ENCODE measurements around the gene COL9A3.

The COL9A3 gene

DNA sequence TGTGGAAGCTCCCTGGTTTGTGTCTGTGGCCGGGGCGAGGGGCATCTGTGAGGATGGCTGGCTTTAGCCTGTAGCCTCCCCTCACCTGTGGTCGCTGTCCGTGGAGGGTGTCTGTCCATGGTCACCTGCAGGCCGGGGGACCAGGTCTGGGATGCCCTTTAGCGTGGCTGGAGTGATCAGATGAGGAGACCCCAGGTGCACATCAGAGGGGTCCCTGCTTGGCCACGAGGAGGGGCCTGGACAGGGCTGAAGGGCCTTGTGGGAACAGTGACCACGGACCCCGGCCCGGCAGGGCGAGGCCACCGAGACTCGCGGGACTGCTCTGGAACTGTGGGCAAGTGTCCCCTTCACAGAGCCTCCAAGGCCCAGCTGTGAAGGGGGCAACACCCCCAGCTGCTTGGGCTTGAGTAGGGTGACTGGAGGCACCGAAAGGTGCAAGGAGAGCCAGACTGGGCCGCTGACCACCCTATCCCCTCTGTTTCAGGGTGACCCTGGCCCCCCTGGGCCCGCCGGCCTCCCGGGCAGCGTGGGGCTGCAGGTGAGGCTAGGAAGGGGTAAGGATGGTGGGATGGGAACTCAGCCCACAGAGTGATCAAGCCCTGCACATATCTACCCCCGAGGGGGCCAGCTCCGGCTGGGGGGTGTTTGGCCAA lies 8.6 kb downstream of the COL9A3 start:
- no peaks in the 10 kb centered on the region for H3K9me3 ChIP-seq (ENCODE audit: severe bottlenecking)
- no peak for DNase-seq (ENCODE audit: low spot score)
- TF ChIP-seq, protein P1, sequence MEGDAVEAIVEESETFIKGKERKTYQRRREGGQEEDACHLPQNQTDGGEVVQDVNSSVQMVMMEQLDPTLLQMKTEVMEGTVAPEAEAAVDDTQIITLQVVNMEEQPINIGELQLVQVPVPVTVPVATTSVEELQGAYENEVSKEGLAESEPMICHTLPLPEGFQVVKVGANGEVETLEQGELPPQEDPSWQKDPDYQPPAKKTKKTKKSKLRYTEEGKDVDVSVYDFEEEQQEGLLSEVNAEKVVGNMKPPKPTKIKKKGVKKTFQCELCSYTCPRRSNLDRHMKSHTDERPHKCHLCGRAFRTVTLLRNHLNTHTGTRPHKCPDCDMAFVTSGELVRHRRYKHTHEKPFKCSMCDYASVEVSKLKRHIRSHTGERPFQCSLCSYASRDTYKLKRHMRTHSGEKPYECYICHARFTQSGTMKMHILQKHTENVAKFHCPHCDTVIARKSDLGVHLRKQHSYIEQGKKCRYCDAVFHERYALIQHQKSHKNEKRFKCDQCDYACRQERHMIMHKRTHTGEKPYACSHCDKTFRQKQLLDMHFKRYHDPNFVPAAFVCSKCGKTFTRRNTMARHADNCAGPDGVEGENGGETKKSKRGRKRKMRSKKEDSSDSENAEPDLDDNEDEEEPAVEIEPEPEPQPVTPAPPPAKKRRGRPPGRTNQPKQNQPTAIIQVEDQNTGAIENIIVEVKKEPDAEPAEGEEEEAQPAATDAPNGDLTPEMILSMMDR (IDR thresholded peaks at IDR 0.05; ENCODE audit: poor library complexity, severe bottlenecking) = no peak
- no peak overlapping the region for H3K27ac ChIP-seq (ENCODE audit: poor library complexity, severe bottlenecking)
- ATAC-seq (ENCODE audit: low read depth) = no peak
- no peaks in the 10 kb centered on the region for H3K4me1 ChIP-seq (ENCODE audit: insufficient read depth, poor library complexity, severe bottlenecking)
- no peaks in the 10 kb centered on the region for H3K36me3 ChIP-seq (ENCODE audit: low read depth)
- H3K4me3 ChIP-seq (ENCODE audit: severe bottlenecking) = no peak overlapping the region
- H3K27me3 ChIP-seq (ENCODE audit: insufficient read depth, poor library complexity, severe bottlenecking) = no peaks in the 10 kb centered on the region

DNA sequence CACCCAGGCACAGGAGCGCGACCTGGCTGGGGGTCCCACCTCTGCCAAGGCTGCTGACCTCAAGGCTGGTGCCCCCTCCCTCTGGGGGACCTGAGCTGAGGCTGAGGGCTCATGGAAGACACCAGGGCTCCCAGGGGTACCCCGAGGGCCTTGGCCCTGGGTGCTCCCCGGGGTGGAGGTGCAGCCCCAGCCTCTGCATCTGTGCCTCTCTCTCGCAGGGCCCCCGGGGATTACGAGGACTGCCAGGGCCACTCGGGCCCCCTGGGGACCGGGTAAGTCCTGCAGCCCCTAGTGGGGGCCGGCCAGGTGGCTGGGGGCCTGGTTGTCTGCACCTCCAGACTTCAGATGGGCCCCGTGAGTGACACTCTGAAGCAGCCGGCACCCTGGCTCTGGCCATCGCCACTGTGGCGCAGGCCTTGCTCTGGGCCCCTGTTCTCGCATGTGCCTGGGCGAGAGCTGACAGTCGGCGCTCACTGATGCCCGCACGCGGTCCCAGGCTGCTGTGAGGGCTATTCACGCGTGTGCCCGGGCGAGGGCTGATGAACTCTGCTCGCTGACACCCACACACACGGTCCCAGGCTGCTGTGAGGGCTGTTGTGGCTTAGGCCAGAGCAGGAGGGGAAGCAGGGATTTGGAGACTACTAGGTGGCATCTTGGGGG lies 9.3 kb downstream of the COL9A3 start:
- Histone ChIP-seq H3K4me1 (ENCODE audit: insufficient read depth, poor library complexity, severe bottlenecking) (peaks cover 1% of the 10 kb centered on the region), H3K9me3 (ENCODE audit: severe bottlenecking) (no peaks in the 10 kb centered on the region), H3K4me3 (ENCODE audit: severe bottlenecking) (no peak overlapping the region), H3K27me3 (ENCODE audit: insufficient read depth, poor library complexity, severe bottlenecking) (no peaks in the 10 kb centered on the region), H3K36me3 (ENCODE audit: low read depth) (no peaks in the 10 kb centered on the region), H3K27ac (ENCODE audit: poor library complexity, severe bottlenecking) (no peak overlapping the region)
- no peak for DNase-seq (ENCODE audit: low spot score)
- ATAC-seq (ENCODE audit: low read depth) = no peak
- TF ChIP-seq, protein P1 (IDR thresholded peaks at IDR 0.05; ENCODE audit: poor library complexity, severe bottlenecking) = no peak

DNA sequence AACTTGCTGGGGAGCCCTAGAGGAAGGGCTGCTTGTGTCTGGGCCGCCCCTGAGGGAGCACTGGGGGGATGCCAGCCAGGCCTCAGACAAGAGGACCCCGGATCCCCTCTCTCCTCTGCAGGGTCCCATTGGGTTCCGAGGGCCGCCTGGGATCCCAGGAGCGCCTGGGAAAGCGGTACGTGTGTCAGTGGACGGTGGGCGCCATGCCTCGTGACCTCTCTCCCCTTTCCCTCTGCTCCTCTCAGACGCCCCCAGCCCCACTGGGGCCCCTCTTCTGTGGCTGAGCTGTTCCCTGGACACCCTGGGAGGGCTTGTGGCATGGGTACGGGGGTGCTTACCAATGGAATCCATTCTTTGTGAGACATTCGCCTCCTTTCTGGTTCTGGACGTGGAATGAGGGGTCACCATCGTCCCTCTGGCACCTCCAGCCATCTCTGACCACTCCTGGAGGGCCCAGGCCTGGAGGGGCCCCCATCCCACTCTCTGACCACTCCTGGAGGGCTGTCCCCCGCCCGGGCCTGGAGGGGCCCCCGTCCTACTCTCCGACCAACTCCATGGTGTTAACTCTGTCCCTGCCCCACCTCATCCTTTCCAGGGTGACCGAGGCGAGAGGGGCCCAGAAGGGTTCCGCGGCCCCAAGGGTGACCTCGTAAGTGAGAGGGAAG lies 9.9 kb downstream of the COL9A3 start:
- TF ChIP-seq, protein P1 (IDR thresholded peaks at IDR 0.05; ENCODE audit: poor library complexity, severe bottlenecking) = no peak
- DNase-seq (ENCODE audit: low spot score) (no peak), ATAC-seq (ENCODE audit: low read depth) (no peak)
- Histone ChIP-seq H3K4me3 (ENCODE audit: severe bottlenecking) (no peak overlapping the region), H3K9me3 (ENCODE audit: severe bottlenecking) (no peaks in the 10 kb centered on the region), H3K4me1 (ENCODE audit: insufficient read depth, poor library complexity, severe bottlenecking) (peaks cover 8% of the 10 kb centered on the region), H3K27ac (ENCODE audit: poor library complexity, severe bottlenecking) (no peak overlapping the region), H3K36me3 (ENCODE audit: low read depth) (no peaks in the 10 kb centered on the region), H3K27me3 (ENCODE audit: insufficient read depth, poor library complexity, severe bottlenecking) (no peaks in the 10 kb centered on the region)

DNA sequence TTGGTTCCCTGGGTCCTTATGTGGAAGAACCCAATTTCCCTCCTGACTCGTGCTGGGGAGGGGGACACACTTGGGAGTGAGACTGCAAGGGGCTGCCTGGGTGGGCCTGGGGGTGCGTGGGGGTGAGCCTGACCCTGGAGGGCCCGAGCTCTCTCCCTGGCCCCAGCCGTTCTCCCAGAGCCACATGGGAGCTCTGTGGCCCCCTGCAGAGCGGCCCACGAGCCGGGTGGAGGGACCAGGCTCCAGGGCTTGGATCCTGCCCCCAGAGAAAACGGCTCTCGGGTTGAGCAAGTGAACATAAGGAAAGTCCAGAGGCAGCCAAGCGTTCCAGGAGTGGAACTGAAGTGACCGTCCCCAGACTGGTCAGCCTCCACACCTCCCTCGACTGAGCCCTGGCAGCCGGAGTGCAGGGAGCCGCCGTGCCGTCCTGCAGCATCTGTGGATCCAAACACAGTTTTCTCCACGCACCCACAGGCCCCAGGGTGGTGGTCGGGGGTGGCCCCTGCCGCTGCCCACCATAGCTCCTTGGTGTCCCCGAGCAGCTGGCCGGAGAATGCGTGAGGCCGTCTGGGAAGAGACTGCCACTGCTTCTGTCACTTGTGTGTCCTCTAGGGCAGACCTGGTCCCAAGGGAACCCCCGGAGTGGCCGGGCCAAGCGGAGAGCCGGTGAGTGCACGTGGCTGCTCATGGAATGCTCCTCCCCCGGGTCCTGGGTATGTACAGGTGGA lies 10.6 kb downstream of the COL9A3 start:
- no peak overlapping the region for H3K4me3 ChIP-seq (ENCODE audit: severe bottlenecking)

More for the DNA sequence above, 10.6 kb downstream of the COL9A3 start:
- peaks cover 15% of the 10 kb centered on the region for H3K4me1 ChIP-seq (ENCODE audit: insufficient read depth, poor library complexity, severe bottlenecking)
- H3K27me3 ChIP-seq (ENCODE audit: insufficient read depth, poor library complexity, severe bottlenecking) = no peaks in the 10 kb centered on the region
- H3K9me3 ChIP-seq (ENCODE audit: severe bottlenecking) = no peaks in the 10 kb centered on the region
- H3K36me3 ChIP-seq (ENCODE audit: low read depth) = no peaks in the 10 kb centered on the region
- no peak overlapping the region for H3K27ac ChIP-seq (ENCODE audit: poor library complexity, severe bottlenecking)
- TF ChIP-seq, protein P1 (IDR thresholded peaks at IDR 0.05; ENCODE audit: poor library complexity, severe bottlenecking) = no peak
- ATAC-seq (ENCODE audit: low read depth) = no peak
- DNase-seq (ENCODE audit: low spot score) = no peak

Measured in RWPE2 (cell line).